GM12865 (cell line): Measurements from ENCODE around the gene ZFYVE26.
A peak's percentile ranks its signal among the peaks of the same experiment; 100 is the strongest.
"Not testable (repeated sequence)": the region's sequence is repeated elsewhere in the genome, so short reads cannot be mapped to it uniquely, and the experiment has no call there.

Experiments
- DNase-seq: peaks from one replicate; pipeline ENCODE4 v3.0.0; 2010; ENCODE audit warnings: low read depth
- H3K4me3 ChIP-seq: 2 replicates; pipeline ENCODE4 v1.5.1; 2011; ENCODE audit warnings: mild to moderate bottlenecking, low read depth, low read length, control low read depth
- CTCF ChIP-seq: IDR thresholded peaks from 2 replicates; pipeline ENCODE4 v1.5.1; 2011; ENCODE audit warnings: low read length, control low read depth, low read depth, inconsistent platforms; ENCODE audit not compliant: insufficient read depth; ENCODE audit errors: missing control alignments

The ZFYVE26 gene

GRCh38 chr14:67833403-67833802 is 17.0 kb upstream of the ZFYVE26 start:
- TF ChIP-seq CTCF, result no peak
- no peak for DNase-seq
- no peak overlapping the region for H3K4me3 ChIP-seq

- no peak overlapping the region for H3K4me3 ChIP-seq
- no peak for TF ChIP-seq CTCF
- DNase-seq, result no peak
These were observed 14.7 kb upstream of the ZFYVE26 start for GRCh38 chr14:67831113-67831512.

- H3K4me3 ChIP-seq, result no peak overlapping the region
- TF ChIP-seq CTCF, result no peak
- DNase-seq, result no peak
These were observed 4.7 kb upstream of the ZFYVE26 start for GRCh38 chr14:67821121-67821520.

- DNase-seq, result peak; percentile 17
- H3K4me3 ChIP-seq, result peak overlapping the region; percentile 73
- no peak for TF ChIP-seq CTCF
These were observed 4.1 kb upstream of the ZFYVE26 start for GRCh38 chr14:67820428-67820971.

- peak; percentile 90 for DNase-seq
- TF ChIP-seq CTCF, result no peak
- peak within 1 kb of the TSS; percentile 73 for H3K4me3 ChIP-seq
These were observed 3.4 kb upstream of the ZFYVE26 start, which contains the start of gene RAD51B for GRCh38 chr14:67819563-67820421. Gene RAD51B (plus strand): TSS chr14:67819779.

GRCh38 chr14:67818476-67818875 is 2.1 kb upstream of the ZFYVE26 start:
- H3K4me3 ChIP-seq, DNase-seq: not testable (repeated sequence)

- no peak for TF ChIP-seq CTCF
- no peak for DNase-seq
- no peak overlapping the region for H3K4me3 ChIP-seq
These were observed 1.5 kb upstream of the ZFYVE26 start for GRCh38 chr14:67817750-67818438.
